BJ (cell line): Measurements from ENCODE around the gene EEF1AKMT2. TPM values are rescaled to one million over a fixed set of nuclear protein-coding genes. Genes with fewer than 3 reads are reported as not detected.

Experiments
- CTCF ChIA-PET: fragments of 350-600 bp; formaldehyde crosslinking; extraction: SDS; loops from one replicate; lab custom pipeline; 2021; ENCODE audit warnings: antibody characterized with exemption, inconsistent platforms; lab: Yijun Ruan, JAX
- POLR2A ChIA-PET: fragments of 300-600 bp; sonication (Branson Sonifier 250); formaldehyde crosslinking; extraction: SDS; loops from one replicate; lab custom pipeline; 2021; ENCODE audit warnings: antibody characterized with exemption; lab: Charles Lee
- DNase-seq: peaks from one replicate; pipeline ENCODE4 v3.0.0-alpha.2; 2011; ENCODE audit warnings: low read depth
- H3K27me3 ChIP-seq: 2 replicates; pipeline ENCODE4 v1.6.0; 2011; ENCODE audit warnings: low read length; ENCODE audit not compliant: control insufficient read depth, insufficient read depth
- H3K36me3 ChIP-seq: 2 replicates; pipeline ENCODE4 v1.5.1; 2011; ENCODE audit warnings: low read length; ENCODE audit not compliant: control insufficient read depth, insufficient read depth
- H3K4me3 ChIP-seq: 2 replicates; pipeline ENCODE4 v1.5.1; 2011; ENCODE audit warnings: low read depth, mild to moderate bottlenecking, control low read depth, low read length
- polyA plus RNA-seq: library from polyadenylated mRNA; depleted of rRNA; stranded (reverse); fragments of >200 nt; gene quantifications from 2 replicates; pipeline ENCODE4 v1.2.3, GENCODE V29; 2011; rRNA removed
- small RNA-seq: library from RNA; depleted of rRNA; stranded (forward); fragments of <200 nt; gene quantifications from one replicate; pipeline ENCODE3, GENCODE V24; 2012; ENCODE audit warnings: low replicate concordance, low read depth; ENCODE audit not compliant: insufficient read length
- TF ChIP-seq, protein P1 (sequence below): IDR thresholded peaks from 2 replicates; pipeline ENCODE4 v1.5.1; 2011; ENCODE audit warnings: low read depth, mild to moderate bottlenecking, control low read depth, inconsistent platforms, low read length, moderate library complexity; ENCODE audit not compliant: insufficient read depth

EEF1AKMT2 gene
- polyA plus RNA-seq, 1 experiment, result 8.0 TPM

DNA sequence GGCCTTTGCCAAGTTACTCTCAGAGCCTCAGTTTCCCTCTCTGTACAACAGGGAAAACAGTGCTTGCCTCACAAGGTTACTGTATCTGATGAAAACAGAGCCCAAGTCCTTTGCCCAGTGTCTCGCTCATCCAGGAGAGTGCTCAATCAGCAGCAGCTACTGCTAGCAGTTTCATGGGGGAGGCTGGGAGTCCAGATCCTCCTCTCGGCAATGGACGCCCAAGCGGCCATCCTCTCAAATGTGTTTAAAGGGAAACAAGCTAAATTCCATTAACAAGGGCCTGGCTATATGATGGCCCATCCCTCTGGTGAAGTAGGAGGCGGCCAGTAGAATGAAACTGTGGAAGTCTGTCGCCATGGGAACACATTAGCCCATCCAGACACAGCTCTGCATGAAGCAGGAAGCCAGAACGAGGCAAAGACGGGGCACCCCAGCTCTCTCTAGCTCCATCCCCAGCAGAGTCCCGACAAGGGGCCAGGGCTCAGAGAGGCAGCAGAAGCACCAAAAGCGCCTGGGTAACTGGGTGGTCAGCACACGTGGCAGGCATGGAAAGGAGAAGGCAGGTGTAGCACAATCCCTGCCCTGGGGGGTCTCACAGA, 82.7 kb downstream of the EEF1AKMT2 start:
- H3K4me3 ChIP-seq, result no peak overlapping the region
- no peaks in the 10 kb centered on the region for H3K27me3 ChIP-seq
- H3K36me3 ChIP-seq, result peaks cover 9% of the 10 kb centered on the region
- DNase-seq, result no peak
- ChIA-PET CTCF (interaction anchor here (1.3 to 2.3 kb wide), 2 partner anchors 10 to 20 kb away, joined by 3 to 13 read pairs; no protein-coding TSS in a partner anchor), POLR2A (no interaction called here)
- TF ChIP-seq, protein P1, sequence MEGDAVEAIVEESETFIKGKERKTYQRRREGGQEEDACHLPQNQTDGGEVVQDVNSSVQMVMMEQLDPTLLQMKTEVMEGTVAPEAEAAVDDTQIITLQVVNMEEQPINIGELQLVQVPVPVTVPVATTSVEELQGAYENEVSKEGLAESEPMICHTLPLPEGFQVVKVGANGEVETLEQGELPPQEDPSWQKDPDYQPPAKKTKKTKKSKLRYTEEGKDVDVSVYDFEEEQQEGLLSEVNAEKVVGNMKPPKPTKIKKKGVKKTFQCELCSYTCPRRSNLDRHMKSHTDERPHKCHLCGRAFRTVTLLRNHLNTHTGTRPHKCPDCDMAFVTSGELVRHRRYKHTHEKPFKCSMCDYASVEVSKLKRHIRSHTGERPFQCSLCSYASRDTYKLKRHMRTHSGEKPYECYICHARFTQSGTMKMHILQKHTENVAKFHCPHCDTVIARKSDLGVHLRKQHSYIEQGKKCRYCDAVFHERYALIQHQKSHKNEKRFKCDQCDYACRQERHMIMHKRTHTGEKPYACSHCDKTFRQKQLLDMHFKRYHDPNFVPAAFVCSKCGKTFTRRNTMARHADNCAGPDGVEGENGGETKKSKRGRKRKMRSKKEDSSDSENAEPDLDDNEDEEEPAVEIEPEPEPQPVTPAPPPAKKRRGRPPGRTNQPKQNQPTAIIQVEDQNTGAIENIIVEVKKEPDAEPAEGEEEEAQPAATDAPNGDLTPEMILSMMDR, result no peak

DNA sequence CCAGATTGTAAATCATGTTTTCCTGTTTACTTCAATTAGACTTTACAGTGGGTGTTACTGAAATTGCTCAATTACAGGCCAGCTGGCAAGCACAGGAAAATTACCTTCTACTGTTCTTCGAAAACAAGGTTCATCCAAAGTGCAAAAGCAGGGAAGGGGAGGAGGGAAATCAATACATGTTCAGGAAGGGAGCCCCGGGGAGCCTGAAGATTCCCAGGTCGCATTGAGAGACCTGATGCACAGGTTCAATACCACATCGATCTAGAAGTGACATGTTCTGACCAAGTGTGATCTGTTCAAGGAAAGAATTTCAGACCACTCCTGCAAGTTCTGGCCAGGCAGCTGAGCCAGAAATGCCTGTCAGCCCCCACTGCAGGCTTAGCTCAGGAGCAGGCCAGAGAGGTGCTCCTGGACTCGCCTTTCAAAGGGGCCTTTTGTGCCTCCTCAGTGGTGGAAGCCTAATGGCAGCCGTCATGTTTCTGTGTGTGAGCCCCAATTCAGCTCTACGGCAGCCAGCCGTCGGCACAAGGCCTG, 83.4 kb downstream of the EEF1AKMT2 start:
- TF ChIP-seq, protein P1, result no peak
- Histone ChIP-seq H3K4me3 (no peak overlapping the region), H3K27me3 (no peaks in the 10 kb centered on the region), H3K36me3 (peaks cover 9% of the 10 kb centered on the region)
- CTCF ChIA-PET, result interaction anchor here (1.3 to 2.3 kb wide), 2 partner anchors 10 to 19 kb away, joined by 3 to 13 read pairs; no protein-coding TSS in a partner anchor
- no peak for DNase-seq
- POLR2A ChIA-PET, result no interaction called here

Small RNA genes within 50 kb of the gene (small RNA-seq; reads per million reads assigned to genes)
- gene RF00019, result not detected

Other genes starting within 250 kb of the EEF1AKMT2 start
- gene FAM53B, start 47.5 kb downstream of the EEF1AKMT2 start, polyA plus RNA-seq, result 3.1 and 3.9 TPM in 2 replicates
- 9.3 and 15.1 TPM in 2 replicates for gene ABRAXAS2, start 9.9 kb upstream of the EEF1AKMT2 start, polyA plus RNA-seq
- gene ZRANB1, start 150.2 kb upstream of the EEF1AKMT2 start, polyA plus RNA-seq, result 9.3 and 15.9 TPM in 2 replicates